Endothelial cell of umbilical vein (primary cell): ENCODE results near the gene SPSB1. TPM values are rescaled to one million over a fixed set of nuclear protein-coding genes. Genes with fewer than 3 reads are reported as not detected.

Source experiments
- BruUV-seq: library from RNA; stranded (reverse); fragments of 400-500 nt; replicated peaks from 2 replicates; lab custom pipeline; 2021; lab: Mats Ljungman, UMichigan
- CTCF ChIA-PET: fragments of 300-600, 350-600 bp; sonication (Branson Sonifier 250); formaldehyde crosslinking; loops from one replicate; lab custom pipeline; 2021; ENCODE audit warnings: antibody characterized with exemption, inconsistent platforms; lab: Charles Lee
- POLR2A ChIA-PET: fragments of 300-600, 350-600 bp; sonication (Branson Sonifier 250); formaldehyde crosslinking; loops from one replicate; lab custom pipeline; 2021; ENCODE audit warnings: antibody characterized with exemption, inconsistent platforms; lab: Charles Lee
- DNase-seq: peaks from one replicate; pipeline ENCODE4 v3.0.0-alpha.2; 2011; ENCODE audit warnings: low read depth, low spot score
- FAIRE-seq: peaks from 2 replicates; lab custom pipeline; 2011; peaks lifted over from hg19 to GRCh38; lab: Jason Lieb, UNC
- H2AFZ ChIP-seq: 2 replicates; pipeline ENCODE4 v1.6.0; 2012; ENCODE audit warnings: low read depth, low read length, control low read depth, inconsistent platforms
- H3K27ac ChIP-seq: 2 replicates; pipeline ENCODE4 v1.5.1; 2011; ENCODE audit warnings: low read depth, mild to moderate bottlenecking, control low read depth, low read length, moderate library complexity; ENCODE audit not compliant: insufficient read depth
- H3K27me3 ChIP-seq, 2 experiments: 2 replicates each; pipeline versions ENCODE4 v1.6.0 to v1.6.1; 2011; ENCODE audit warnings: low read length in 2 of 2, mixed read lengths in 1 of 2; ENCODE audit not compliant: control insufficient read depth in 2 of 2, insufficient read depth in 2 of 2
- H3K36me3 ChIP-seq, 2 experiments: 2 replicates in 1 of 2; 3 replicates in 1 of 2; pipeline ENCODE4 v1.5.1; 2011; ENCODE audit warnings: low read length in 2 of 2, mild to moderate bottlenecking in 1 of 2, moderate library complexity in 1 of 2; ENCODE audit not compliant: control insufficient read depth in 2 of 2, insufficient read depth in 2 of 2; ENCODE audit errors: extremely low read depth in 1 of 2
- H3K4me1 ChIP-seq: 3 replicates; pipeline ENCODE4 v1.5.1; 2011; ENCODE audit warnings: mild to moderate bottlenecking, low read length; ENCODE audit not compliant: control insufficient read depth, insufficient read depth; ENCODE audit errors: extremely low read depth
- H3K4me2 ChIP-seq: 2 replicates; pipeline ENCODE4 v1.6.1; 2011; ENCODE audit warnings: low read length, control low read depth, mixed read lengths; ENCODE audit not compliant: insufficient read depth
- H3K4me3 ChIP-seq, 3 experiments: fragments of 200-600 bp in 1 of 3; sonication (generic), shearing (Covaris generic) in 1 of 3; replicated peaks in 1 of 3; 2 replicates each; pipeline ENCODE4 v1.5.1; 2011 to 2016; ENCODE audit warnings: control low read depth in 3 of 3, low read length in 3 of 3, mild to moderate bottlenecking in 2 of 3, inconsistent platforms in 1 of 3, low read depth in 1 of 3, moderate library complexity in 1 of 3; ENCODE audit not compliant: insufficient read depth in 1 of 3
- H3K79me2 ChIP-seq: 2 replicates; pipeline ENCODE4 v1.6.0; 2012; ENCODE audit warnings: low read length, inconsistent platforms; ENCODE audit not compliant: control insufficient read depth, insufficient read depth
- H3K9ac ChIP-seq: replicated peaks from 2 replicates; pipeline ENCODE3; 2011; ENCODE audit warnings: low read length, control low read depth; ENCODE audit not compliant: insufficient read depth; ENCODE audit errors: extremely low read depth
- H3K9me1 ChIP-seq: replicated peaks from 3 replicates; pipeline ENCODE4 v1.6.0; 2011; ENCODE audit warnings: mild to moderate bottlenecking, low read length; ENCODE audit not compliant: control insufficient read depth, insufficient read depth; ENCODE audit errors: extremely low read depth
- H3K9me3 ChIP-seq: replicated peaks from 2 replicates; pipeline ENCODE4 v1.5.1; 2012; ENCODE audit warnings: low read length, inconsistent platforms; ENCODE audit not compliant: control insufficient read depth, insufficient read depth
- H4K20me1 ChIP-seq: replicated peaks from 2 replicates; pipeline ENCODE3; 2011; ENCODE audit warnings: mild to moderate bottlenecking, low read length; ENCODE audit not compliant: control insufficient read depth, insufficient read depth; ENCODE audit errors: extremely low read depth
- EZH2 ChIP-seq: IDR thresholded peaks from 2 replicates; pipeline ENCODE4 v1.6.1; 2012; ENCODE audit warnings: borderline replicate concordance, low read depth, mild to moderate bottlenecking, moderate library complexity, low read length, inconsistent platforms; ENCODE audit not compliant: severe bottlenecking
- FOS ChIP-seq: IDR thresholded peaks from 2 replicates; pipeline ENCODE4 v1.6.1; 2011; ENCODE audit warnings: mild to moderate bottlenecking, low read length, moderate library complexity, borderline replicate concordance; ENCODE audit not compliant: insufficient read depth
- GATA2 ChIP-seq: IDR thresholded peaks from 2 replicates; pipeline ENCODE4 v1.7.0; 2011; ENCODE audit warnings: low read depth, mild to moderate bottlenecking, moderate library complexity, mixed read lengths, low read length; ENCODE audit not compliant: insufficient read length, insufficient read depth
- JUN ChIP-seq: IDR thresholded peaks from 2 replicates; pipeline ENCODE4 v1.6.1; 2011; ENCODE audit warnings: borderline replicate concordance, low read depth; ENCODE audit not compliant: insufficient read length, insufficient read depth
- MAX ChIP-seq: IDR thresholded peaks from 2 replicates; pipeline ENCODE4 v1.6.1; 2011; ENCODE audit not compliant: insufficient read depth, insufficient read length
- MYC ChIP-seq: IDR thresholded peaks from one replicate; pipeline ENCODE4 v1.6.1; 2011; ENCODE audit warnings: mild to moderate bottlenecking, low read depth, low read length
- POLR2A ChIP-seq: IDR thresholded peaks from 2 replicates; pipeline ENCODE4 v1.6.1; 2012; ENCODE audit warnings: low read depth, mild to moderate bottlenecking, control low read depth, low read length
- POLR2AphosphoS5 ChIP-seq: IDR thresholded peaks from 2 replicates; pipeline ENCODE4 v1.6.1; 2012; ENCODE audit warnings: low read depth, mild to moderate bottlenecking, control low read depth, low read length, moderate library complexity; ENCODE audit not compliant: insufficient read depth
- dilution Hi-C: fragments of 300-500 bp; cut with MboI; formaldehyde crosslinking; loops from one replicate; pipeline ENCODE4 v1.15.0; 2019; ENCODE audit warnings: low sequenced_read_pairs; ENCODE audit not compliant: extremely low pct_ligation_motif_present
- intact Hi-C: fragments of 100-400 bp; cut with micrococcal nuclease; formaldehyde crosslinking; loops from one replicate; pipeline ENCODE4 v1.10.0; 2022
- polyA plus RNA-seq, 4 experiments: library from polyadenylated mRNA; depleted of rRNA in 3 of 4; stranded (reverse) in 3 of 4; unstranded in 1 of 4; fragments of >200 nt; gene quantifications; 2 replicates each; pipeline versions ENCODE4 v1.2.1 to v1.2.3, GENCODE V29; 2011 to 2012; ENCODE audit warnings: missing spikeins in 1 of 4
- total RNA-seq: library from RNA; stranded (reverse); gene quantifications from 2 replicates; pipeline ENCODE4 v1.2.3, GENCODE V29; 2021
- TF ChIP-seq, protein P1 (sequence below), 2 donors: IDR thresholded peaks; 1 replicate in 1 of 2; 2 replicates in 1 of 2; pipeline ENCODE4 v1.5.1; 2011; ENCODE audit warnings: low read length in 2 of 2, mild to moderate bottlenecking in 2 of 2, moderate library complexity in 2 of 2, control low read depth in 1 of 2, inconsistent platforms in 1 of 2, low read depth in 1 of 2; ENCODE audit not compliant: insufficient read depth in 1 of 2; ENCODE audit errors: extremely low read depth in 1 of 2

SPSB1 gene
- total and polyA plus RNA-seq, 2 donors (not counting 3 experiments of a cell fraction or from before 2014, with no cell fraction given): 41.9 to 61.2 TPM

GRCh38 chr1:9340172-9340854 is 47.6 kb downstream of the SPSB1 start:
- no peaks in the 10 kb centered on the region for H3K9me3 ChIP-seq
- no peak for TF ChIP-seq MAX
- no peak for TF ChIP-seq JUN
- TF ChIP-seq GATA2: no peak
- TF ChIP-seq MYC: no peak
- TF ChIP-seq FOS: no peak
- TF ChIP-seq POLR2A: no peak
- TF ChIP-seq EZH2: no peak
- TF ChIP-seq POLR2AphosphoS5: no peak
- TF ChIP-seq, protein P1, sequence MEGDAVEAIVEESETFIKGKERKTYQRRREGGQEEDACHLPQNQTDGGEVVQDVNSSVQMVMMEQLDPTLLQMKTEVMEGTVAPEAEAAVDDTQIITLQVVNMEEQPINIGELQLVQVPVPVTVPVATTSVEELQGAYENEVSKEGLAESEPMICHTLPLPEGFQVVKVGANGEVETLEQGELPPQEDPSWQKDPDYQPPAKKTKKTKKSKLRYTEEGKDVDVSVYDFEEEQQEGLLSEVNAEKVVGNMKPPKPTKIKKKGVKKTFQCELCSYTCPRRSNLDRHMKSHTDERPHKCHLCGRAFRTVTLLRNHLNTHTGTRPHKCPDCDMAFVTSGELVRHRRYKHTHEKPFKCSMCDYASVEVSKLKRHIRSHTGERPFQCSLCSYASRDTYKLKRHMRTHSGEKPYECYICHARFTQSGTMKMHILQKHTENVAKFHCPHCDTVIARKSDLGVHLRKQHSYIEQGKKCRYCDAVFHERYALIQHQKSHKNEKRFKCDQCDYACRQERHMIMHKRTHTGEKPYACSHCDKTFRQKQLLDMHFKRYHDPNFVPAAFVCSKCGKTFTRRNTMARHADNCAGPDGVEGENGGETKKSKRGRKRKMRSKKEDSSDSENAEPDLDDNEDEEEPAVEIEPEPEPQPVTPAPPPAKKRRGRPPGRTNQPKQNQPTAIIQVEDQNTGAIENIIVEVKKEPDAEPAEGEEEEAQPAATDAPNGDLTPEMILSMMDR (IDR thresholded peaks at IDR 0.05; ENCODE audit: extremely low read depth in 1 of 2, insufficient read depth in 1 of 2, low read depth in 1 of 2, low read length in 2 of 2): no peak
- CTCF ChIA-PET: interaction anchor here (0.9 to 1.8 kb wide), 2 partner anchors 11 to 61 kb away, joined by 3 to 4 read pairs; no protein-coding TSS in a partner anchor
- no peak overlapping the region for H3K27ac ChIP-seq
- no TSS peak for BruUV-seq
- H3K9ac ChIP-seq: no peak overlapping the region
- H3K36me3 ChIP-seq: peaks cover 2% of the 10 kb centered on the region in 2 experiments
- intact Hi-C loops (no loop called here), dilution Hi-C loops (no loop called here)
- no peak overlapping the region for H3K4me2 ChIP-seq
- peaks cover 91% of the 10 kb centered on the region for H3K79me2 ChIP-seq
- H3K4me3 ChIP-seq: no peak overlapping the region
- FAIRE-seq (no peak), DNase-seq (peak; percentile 29)
- no peak overlapping the region for H2AFZ ChIP-seq
- H3K27me3 ChIP-seq: no peaks in the 10 kb centered on the region
- H3K9me1 ChIP-seq: no peaks in the 10 kb centered on the region
- peaks cover 23% of the 10 kb centered on the region for H3K4me1 ChIP-seq
- no peaks in the 10 kb centered on the region for H4K20me1 ChIP-seq
- POLR2A ChIA-PET: interaction anchor here (0.6 kb wide), 1 partner anchor 863 kb away, joined by 3 read pairs; no protein-coding TSS in a partner anchor
